Stimulated activated CD8-positive, alpha-beta memory T cell treated with anti-CD3 and anti-CD28 coated beads, Interleukin-2, amount 100 ng/mL, for 48 hours (primary cell): ENCODE data around the gene RGS9.
"Not testable (repeated sequence)": the region's sequence is repeated elsewhere in the genome, so short reads cannot be mapped to it uniquely, and the experiment has no call there.

Experiments
- DNase-seq, 2 donors: peaks; one replicate each; pipeline ENCODE4 v3.0.0-alpha.2; 2020; ENCODE audit warnings: low read depth in 2 of 2

The RGS9 gene

GRCh38 chr17:65137021-65137939 lies at the start of gene RGS9:
RGS9 (plus strand) TSS chr17:65137370; CDS start chr17:65137541, 171 bp downstream.
- peak; percentile 75 to 76 for DNase-seq

- no peak for DNase-seq
Measured at GRCh38 chr17:65088621-65089360, 48.4 kb upstream of the RGS9 start.

DNA sequence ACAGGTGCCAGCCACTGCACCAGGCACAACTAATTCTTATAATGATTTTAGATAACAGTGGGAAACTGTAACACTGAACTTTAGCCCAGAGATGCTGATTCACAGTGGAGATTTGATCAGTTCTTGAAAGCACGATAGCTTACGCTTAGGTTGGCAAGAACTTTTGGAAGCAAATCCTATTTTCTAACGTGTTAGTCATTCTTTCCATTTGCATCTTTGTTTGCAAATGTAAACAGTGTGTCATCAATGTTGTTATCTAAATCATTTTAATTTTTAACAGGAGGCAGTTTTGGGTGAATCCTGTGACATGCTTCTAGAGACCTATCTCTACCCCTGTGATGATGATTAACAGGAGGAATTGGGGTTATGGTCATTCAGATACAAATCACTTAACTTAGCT lies 44.9 kb upstream of the RGS9 start:
- DNase-seq = no peak

DNA sequence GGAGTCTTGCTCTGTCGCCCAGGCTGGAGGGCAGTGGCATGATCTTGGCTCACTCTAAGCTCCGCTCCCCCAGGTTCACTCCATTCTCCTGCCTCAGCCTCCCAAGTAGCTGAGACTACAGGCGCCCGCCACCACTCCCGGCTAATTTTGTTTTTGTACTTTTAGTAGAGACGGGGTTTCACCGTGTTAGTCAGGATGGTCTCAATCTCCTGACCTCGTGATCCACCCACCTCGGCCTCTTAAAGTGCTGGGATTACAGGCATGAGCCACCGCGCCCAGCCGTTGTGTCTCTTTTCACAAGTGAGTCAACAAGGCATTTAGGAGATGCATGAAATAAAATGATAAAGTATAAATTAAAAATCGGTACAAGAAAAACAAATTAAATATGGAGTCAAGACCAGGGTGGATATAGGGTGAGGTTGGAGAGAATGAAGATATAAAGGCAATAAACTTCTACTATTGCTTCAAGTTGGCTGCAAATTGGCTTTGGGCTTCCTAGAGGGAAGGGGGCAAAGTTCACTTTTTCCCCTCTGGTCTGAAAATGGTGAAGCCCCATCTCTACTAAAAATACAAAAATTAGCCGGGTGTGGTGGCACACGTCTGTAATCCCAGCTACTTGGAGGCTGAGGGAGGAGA lies 44.3 kb upstream of the RGS9 start:
- DNase-seq = not testable (repeated sequence)

GRCh38 chr17:65093930-65094329 lies 43.2 kb upstream of the RGS9 start:
- DNase-seq = no peak

GRCh38 chr17:65095465-65095864 lies 41.7 kb upstream of the RGS9 start:
- no peak for DNase-seq

DNA sequence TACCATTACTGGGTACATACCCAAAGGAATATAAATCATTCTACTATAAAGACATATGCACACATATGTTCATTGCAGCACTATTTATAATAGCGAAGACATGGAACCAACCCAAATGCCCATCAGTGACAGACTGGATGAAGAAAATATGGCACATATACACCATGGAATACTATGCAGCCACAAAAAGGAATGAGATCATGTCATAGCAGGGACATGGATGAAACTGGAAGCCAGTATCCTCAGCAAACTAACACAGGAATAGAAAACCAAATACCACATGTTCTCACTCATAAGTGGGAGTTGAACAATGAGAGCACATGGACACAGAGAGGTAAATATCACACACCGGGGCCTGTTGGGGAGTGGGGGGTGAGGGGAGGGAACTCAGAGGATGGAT lies 40.8 kb upstream of the RGS9 start:
- DNase-seq = not testable (repeated sequence)

DNA sequence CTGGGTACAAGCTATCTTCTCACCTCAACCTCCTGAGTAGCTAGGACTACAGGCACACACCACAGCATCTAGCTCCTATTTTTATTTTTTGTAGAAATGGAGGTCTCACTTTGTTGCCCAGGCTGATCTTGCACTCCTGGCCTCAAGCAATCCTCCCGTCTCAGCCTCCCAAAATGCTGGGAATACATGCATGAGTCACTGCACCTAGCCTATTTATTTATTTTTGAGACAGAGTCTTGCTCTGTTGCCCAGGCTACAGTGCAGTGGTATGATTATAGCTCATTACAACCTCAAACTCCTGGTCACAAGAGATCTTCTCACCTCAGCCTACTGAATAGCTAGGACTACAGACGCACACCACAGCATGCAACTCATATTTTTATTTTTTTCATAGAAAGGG lies 40.1 kb upstream of the RGS9 start:
- no peak for DNase-seq

GRCh38 chr17:65099475-65099874 lies 37.7 kb upstream of the RGS9 start:
- no peak for DNase-seq

- DNase-seq = peak; percentile 59 to 82
Measured at GRCh38 chr17:65099941-65100315, 37.2 kb upstream of the RGS9 start.

GRCh38 chr17:65100316-65101140 lies 36.6 kb upstream of the RGS9 start:
- DNase-seq = peak; percentile 66 to 73

DNA sequence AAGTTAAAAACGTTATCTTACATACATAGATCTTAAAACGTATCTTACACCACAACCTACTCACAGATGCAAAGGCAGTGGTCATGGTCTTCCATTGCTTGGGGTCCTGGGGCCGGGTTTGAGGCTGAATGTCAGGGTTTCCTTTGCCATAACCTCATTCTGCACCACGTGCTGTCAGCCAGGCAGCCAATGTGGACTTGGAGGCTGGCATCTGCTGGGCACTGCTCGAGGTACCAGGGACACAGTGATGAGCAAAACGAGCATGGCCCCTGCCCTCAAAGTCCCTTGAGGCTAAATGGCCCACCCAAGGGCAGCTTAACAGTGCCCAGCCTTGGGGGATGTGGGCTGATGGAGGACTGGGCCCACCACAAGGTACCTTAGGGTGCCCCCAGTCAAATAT lies 35.8 kb upstream of the RGS9 start:
- no peak for DNase-seq

DNA sequence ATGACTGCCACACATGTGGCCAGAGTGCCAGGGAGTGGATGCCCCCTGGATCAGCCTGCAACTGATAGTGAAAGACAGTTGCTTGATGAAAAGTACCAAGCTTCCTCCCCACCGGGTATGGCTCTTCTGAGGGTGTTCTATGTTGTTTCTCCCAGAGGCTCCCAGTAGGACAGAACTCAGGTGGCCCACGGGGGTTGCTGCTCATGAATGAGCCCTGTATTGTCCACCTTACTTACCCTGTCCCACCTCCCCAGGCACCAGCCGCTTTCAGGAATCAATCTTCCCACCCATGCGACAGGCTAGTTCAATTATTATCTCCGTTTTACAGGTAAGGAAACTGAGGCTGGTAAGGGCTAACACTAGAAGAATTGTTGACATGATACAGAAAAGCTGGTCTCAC lies 34.9 kb upstream of the RGS9 start:
- no peak for DNase-seq

GRCh38 chr17:65102788-65103187 lies 34.4 kb upstream of the RGS9 start:
- no peak for DNase-seq

GRCh38 chr17:65103431-65103830 lies 33.7 kb upstream of the RGS9 start:
- no peak for DNase-seq

GRCh38 chr17:65103896-65104295 lies 33.3 kb upstream of the RGS9 start:
- no peak for DNase-seq

GRCh38 chr17:65104541-65104940 lies 32.6 kb upstream of the RGS9 start:
- DNase-seq = no peak

- DNase-seq = no peak
Measured at GRCh38 chr17:65104973-65105372, 32.2 kb upstream of the RGS9 start.

DNA sequence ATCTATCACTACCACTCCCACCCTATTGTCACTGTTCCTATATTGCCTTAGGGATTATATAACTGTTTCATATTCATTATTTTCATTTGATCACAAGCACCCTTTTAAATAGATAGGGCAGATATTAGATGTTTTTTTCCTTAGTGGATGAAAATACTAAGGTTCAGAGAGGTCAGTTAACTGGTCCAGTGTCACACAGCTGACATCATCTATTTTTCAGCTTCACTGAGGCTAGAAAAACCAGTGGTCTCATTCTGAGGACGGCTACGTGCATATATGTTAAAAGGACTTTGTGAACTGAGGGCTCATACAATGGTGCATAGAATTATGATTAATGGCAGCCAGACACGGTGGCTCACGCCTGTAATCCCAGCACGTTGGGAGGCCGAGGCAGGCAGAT lies 29.0 kb upstream of the RGS9 start:
- DNase-seq = no peak

DNA sequence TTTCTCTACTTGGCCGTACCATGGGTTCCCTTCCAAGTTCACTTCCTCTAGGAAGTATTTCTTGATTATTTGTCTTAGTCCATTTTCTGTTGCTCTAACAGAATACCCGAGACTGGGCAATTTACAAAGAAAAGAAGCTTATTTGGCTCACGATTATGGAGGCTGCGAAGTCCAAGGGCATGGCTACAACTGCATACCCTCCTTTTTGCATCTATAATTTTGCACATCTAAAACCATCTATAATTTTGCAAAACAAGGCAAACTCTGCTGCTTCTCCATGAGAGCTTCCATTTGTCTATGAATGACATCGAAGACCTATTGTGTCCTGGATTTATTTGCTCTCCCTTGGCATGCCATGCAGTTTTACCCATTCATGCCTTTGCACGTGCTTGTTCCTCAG lies 27.6 kb upstream of the RGS9 start:
- no peak for DNase-seq

- no peak for DNase-seq
Measured at GRCh38 chr17:65109990-65110680, 27.0 kb upstream of the RGS9 start.
